Parathyroid adenoma (tissue), 2 donors: ENCODE measurements around the gene LIN52.

Experiments
- H2AFZ ChIP-seq: fragments of 300-600 bp; sonication (generic); one replicate; pipeline ENCODE4 v1.7.0; 2017; ENCODE audit warnings: antibody characterized with exemption, mild to moderate bottlenecking
- H3K27ac ChIP-seq: fragments of 300-600 bp; sonication (generic); one replicate; pipeline ENCODE4 v1.7.0; 2017
- H3K27me3 ChIP-seq: fragments of 300-600 bp; sonication (generic); one replicate; pipeline ENCODE4 v1.7.0; 2017; ENCODE audit warnings: low read length; ENCODE audit not compliant: control insufficient read depth, insufficient read depth
- H3K36me3 ChIP-seq: fragments of 300-600 bp; sonication (generic); one replicate; pipeline ENCODE4 v1.7.0; 2017; ENCODE audit warnings: low read length; ENCODE audit not compliant: control insufficient read depth, insufficient read depth
- H3K4me1 ChIP-seq: fragments of 300-600 bp; sonication (generic); one replicate; pipeline ENCODE4 v1.7.0; 2017; ENCODE audit warnings: control low read depth
- H3K4me2 ChIP-seq: fragments of 300-600 bp; sonication (generic); one replicate; pipeline ENCODE4 v1.7.0; 2017; ENCODE audit warnings: low read length
- H3K4me3 ChIP-seq: fragments of 300-600 bp; sonication (generic); one replicate; pipeline ENCODE4 v1.7.0; 2017; ENCODE audit warnings: low read depth, low read length
- H3K79me2 ChIP-seq: fragments of 300-600 bp; sonication (generic); one replicate; pipeline ENCODE4 v1.7.0; 2017; ENCODE audit warnings: control low read depth
- H3K9ac ChIP-seq: fragments of 300-600 bp; sonication (generic); one replicate; pipeline ENCODE4 v1.7.0; 2017; ENCODE audit warnings: mild to moderate bottlenecking
- H3K9me3 ChIP-seq: fragments of 300-600 bp; sonication (generic); one replicate; pipeline ENCODE4 v1.7.0; 2017; ENCODE audit warnings: low read length; ENCODE audit not compliant: control insufficient read depth
- TF ChIP-seq, protein P1 (sequence below): fragments of 300-600 bp; sonication (generic); IDR thresholded peaks from one replicate; pipeline ENCODE4 v1.7.0; 2017; ENCODE audit warnings: antibody characterized with exemption, mild to moderate bottlenecking
- donor health status: primary hyperparathyroidism.

The LIN52 gene

DNA sequence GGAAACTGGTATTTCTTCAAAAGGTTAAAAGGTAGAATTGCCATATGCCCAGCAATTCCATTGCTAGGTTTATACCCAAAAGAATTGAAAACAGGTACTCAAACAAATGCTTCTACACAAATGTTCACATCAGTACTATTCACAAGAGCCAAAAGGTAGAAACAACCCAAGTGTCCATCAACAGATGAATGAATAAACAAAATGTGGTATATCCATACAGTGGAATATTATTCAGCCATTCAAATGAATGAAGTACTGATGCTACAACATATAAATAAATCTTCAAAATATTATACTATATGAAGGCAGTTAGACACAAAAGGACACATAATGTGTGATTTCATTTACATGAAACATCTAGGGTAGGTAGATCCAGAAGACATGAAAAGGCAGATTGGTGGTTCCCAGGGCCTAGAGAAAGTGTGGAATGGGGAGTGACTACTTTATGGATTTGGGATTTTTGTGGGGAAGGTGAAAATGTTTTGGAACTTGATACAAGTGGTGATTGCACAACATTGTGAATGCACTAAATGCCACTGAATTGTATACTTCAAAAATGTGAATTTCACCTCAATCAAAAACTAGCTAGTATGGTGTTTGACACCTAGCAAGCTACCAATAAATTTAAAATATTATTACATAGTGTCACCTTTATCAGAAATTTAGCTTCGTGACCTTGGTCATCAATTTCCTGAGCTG is 41.7 kb downstream of the LIN52 start:
- H3K36me3 ChIP-seq: no peaks in the 10 kb centered on the region
- H3K4me3 ChIP-seq: no peak overlapping the region
- H3K4me1 ChIP-seq: no peaks in the 10 kb centered on the region
- H3K79me2 ChIP-seq: no peaks in the 10 kb centered on the region
- TF ChIP-seq, protein P1, sequence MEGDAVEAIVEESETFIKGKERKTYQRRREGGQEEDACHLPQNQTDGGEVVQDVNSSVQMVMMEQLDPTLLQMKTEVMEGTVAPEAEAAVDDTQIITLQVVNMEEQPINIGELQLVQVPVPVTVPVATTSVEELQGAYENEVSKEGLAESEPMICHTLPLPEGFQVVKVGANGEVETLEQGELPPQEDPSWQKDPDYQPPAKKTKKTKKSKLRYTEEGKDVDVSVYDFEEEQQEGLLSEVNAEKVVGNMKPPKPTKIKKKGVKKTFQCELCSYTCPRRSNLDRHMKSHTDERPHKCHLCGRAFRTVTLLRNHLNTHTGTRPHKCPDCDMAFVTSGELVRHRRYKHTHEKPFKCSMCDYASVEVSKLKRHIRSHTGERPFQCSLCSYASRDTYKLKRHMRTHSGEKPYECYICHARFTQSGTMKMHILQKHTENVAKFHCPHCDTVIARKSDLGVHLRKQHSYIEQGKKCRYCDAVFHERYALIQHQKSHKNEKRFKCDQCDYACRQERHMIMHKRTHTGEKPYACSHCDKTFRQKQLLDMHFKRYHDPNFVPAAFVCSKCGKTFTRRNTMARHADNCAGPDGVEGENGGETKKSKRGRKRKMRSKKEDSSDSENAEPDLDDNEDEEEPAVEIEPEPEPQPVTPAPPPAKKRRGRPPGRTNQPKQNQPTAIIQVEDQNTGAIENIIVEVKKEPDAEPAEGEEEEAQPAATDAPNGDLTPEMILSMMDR: no peak
- no peak overlapping the region for H3K4me2 ChIP-seq
- no peak overlapping the region for H3K27ac ChIP-seq
- H3K9me3 ChIP-seq: no peaks in the 10 kb centered on the region
- H3K27me3 ChIP-seq: no peaks in the 10 kb centered on the region
- H2AFZ ChIP-seq: no peak overlapping the region
- H3K9ac ChIP-seq: no peak overlapping the region

DNA sequence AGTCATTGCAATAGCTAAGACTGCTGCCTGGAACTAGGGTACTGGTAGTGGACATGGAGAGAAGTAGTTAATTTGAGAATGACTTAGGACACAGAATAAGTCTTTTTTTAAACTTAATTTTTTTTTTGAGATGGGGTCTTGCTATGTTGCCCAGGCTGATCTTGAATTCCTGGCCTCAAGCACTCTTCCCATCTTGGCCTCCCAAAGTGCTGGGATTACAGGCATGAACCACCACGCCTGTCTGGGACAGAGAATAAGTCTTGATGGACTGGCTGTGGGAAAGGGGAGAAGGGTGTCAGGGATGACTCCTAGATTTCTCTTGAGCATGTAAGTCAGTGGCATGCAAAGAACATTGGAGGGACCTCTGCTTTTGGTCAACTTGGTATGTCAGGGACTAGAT is 42.9 kb downstream of the LIN52 start:
- Histone ChIP-seq H3K4me1 (no peaks in the 10 kb centered on the region), H3K36me3 (no peaks in the 10 kb centered on the region), H3K27ac (no peak overlapping the region), H3K79me2 (no peaks in the 10 kb centered on the region), H3K9me3 (no peaks in the 10 kb centered on the region), H3K9ac (no peak overlapping the region), H3K4me3 (no peak overlapping the region), H3K27me3 (no peaks in the 10 kb centered on the region), H3K4me2 (no peak overlapping the region), H2AFZ (no peak overlapping the region)
- TF ChIP-seq, protein P1: no peak

DNA sequence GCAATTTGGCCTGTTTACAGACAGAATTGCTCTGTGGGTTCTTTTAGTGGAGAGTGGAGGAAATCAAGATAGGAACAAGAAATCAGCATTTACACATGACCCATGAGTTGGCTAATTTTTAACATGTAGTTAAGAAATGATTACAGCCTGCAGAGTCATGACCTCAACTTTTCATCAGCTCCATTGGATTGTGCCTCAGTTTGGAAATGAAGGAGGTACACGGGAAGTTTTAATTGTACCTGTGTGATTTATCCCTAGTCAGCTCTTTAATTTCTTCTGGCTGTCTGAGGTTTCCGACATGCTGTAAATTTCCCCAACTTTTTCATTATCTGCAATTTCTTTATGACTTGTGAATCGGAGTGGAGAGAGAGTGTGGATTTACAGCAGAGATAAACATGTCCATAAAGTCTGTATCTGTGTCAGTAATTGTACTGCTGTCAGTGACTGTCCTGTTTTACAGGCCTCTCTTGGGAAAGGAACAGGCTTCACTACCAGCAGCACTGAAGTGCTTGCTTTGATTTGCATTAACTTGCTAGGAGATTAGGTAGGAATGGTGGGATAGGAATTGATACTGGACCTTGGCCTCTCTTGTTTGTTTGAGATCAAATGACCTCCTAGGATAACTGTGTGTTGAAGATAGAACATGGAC is 49.2 kb downstream of the LIN52 start:
- H3K27ac ChIP-seq: no peak overlapping the region
- H3K4me2 ChIP-seq: no peak overlapping the region
- H3K4me1 ChIP-seq: no peaks in the 10 kb centered on the region
- no peaks in the 10 kb centered on the region for H3K27me3 ChIP-seq
- TF ChIP-seq, protein P1: no peak
- H3K36me3 ChIP-seq: no peaks in the 10 kb centered on the region
- H3K9me3 ChIP-seq: no peaks in the 10 kb centered on the region
- no peak overlapping the region for H2AFZ ChIP-seq
- no peak overlapping the region for H3K9ac ChIP-seq
- H3K4me3 ChIP-seq: no peak overlapping the region
- H3K79me2 ChIP-seq: no peaks in the 10 kb centered on the region

DNA sequence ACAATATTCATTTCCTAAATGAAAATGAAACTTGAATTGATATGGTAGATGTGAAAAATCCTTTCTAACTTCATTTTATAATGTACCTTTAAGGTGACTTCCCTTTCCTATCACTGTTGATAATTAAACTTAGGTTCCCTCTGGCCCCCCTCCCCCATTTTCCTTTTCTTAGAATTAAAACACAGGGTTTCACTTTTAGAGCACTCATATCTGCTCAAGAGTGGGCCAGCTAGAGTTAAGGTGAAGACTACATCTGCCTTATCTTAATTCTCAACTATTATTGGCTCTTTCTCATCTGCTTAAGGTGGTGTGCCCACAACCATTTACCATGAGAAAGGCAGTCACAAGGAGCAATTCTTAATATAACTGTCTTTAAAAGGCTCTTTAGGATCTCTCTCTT is 49.7 kb downstream of the LIN52 start:
- H3K36me3 ChIP-seq: no peaks in the 10 kb centered on the region
- no peaks in the 10 kb centered on the region for H3K4me1 ChIP-seq
- TF ChIP-seq, protein P1: no peak
- no peak overlapping the region for H2AFZ ChIP-seq
- H3K79me2 ChIP-seq: no peaks in the 10 kb centered on the region
- H3K4me2 ChIP-seq: no peak overlapping the region
- H3K27me3 ChIP-seq: no peaks in the 10 kb centered on the region
- no peak overlapping the region for H3K9ac ChIP-seq
- H3K4me3 ChIP-seq: no peak overlapping the region
- no peaks in the 10 kb centered on the region for H3K9me3 ChIP-seq
- no peak overlapping the region for H3K27ac ChIP-seq

DNA sequence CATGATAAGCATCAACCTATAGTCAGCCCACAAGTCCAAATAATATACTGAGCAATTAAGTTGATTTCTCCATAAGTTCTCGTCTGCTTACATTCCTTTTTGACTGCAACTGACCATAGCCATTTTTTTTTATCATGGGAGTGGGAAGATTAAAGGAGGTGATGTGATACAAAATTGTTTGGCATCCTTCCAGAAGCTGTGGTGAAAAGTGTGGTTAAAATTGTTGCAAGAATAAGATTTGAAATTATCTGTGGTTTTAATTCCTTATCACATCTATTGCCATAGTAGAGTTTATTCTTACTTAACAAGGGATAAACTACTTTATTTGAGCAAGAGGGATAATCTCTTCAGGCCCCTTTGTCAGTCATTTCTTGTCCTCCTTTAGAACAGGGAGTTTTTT is 50.7 kb downstream of the LIN52 start:
- no peak overlapping the region for H2AFZ ChIP-seq
- no peak overlapping the region for H3K27ac ChIP-seq
- TF ChIP-seq, protein P1: no peak
- no peaks in the 10 kb centered on the region for H3K9me3 ChIP-seq
- no peaks in the 10 kb centered on the region for H3K79me2 ChIP-seq
- no peak overlapping the region for H3K4me3 ChIP-seq
- no peak overlapping the region for H3K4me2 ChIP-seq
- H3K4me1 ChIP-seq: no peaks in the 10 kb centered on the region
- no peaks in the 10 kb centered on the region for H3K27me3 ChIP-seq
- H3K9ac ChIP-seq: no peak overlapping the region
- no peaks in the 10 kb centered on the region for H3K36me3 ChIP-seq
